ENCODE data around the gene STRBP.
"Not testable (repeated sequence)": the region's sequence is repeated elsewhere in the genome, so short reads cannot be mapped to it uniquely, and the experiment has no call there.

The STRBP gene

GRCh38 chr9:123283455-123283854 lies 15.1 kb upstream of the STRBP start:
- TF ChIP-seq, protein P1, sequence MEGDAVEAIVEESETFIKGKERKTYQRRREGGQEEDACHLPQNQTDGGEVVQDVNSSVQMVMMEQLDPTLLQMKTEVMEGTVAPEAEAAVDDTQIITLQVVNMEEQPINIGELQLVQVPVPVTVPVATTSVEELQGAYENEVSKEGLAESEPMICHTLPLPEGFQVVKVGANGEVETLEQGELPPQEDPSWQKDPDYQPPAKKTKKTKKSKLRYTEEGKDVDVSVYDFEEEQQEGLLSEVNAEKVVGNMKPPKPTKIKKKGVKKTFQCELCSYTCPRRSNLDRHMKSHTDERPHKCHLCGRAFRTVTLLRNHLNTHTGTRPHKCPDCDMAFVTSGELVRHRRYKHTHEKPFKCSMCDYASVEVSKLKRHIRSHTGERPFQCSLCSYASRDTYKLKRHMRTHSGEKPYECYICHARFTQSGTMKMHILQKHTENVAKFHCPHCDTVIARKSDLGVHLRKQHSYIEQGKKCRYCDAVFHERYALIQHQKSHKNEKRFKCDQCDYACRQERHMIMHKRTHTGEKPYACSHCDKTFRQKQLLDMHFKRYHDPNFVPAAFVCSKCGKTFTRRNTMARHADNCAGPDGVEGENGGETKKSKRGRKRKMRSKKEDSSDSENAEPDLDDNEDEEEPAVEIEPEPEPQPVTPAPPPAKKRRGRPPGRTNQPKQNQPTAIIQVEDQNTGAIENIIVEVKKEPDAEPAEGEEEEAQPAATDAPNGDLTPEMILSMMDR (conservative IDR thresholded peaks at IDR 0.05; ENCODE audit: low read depth, low read length), result no peak
- no peak overlapping the region for H3K4me3 ChIP-seq (ENCODE audit: low read length)
- DNase-seq (ENCODE audit: low read depth), result no peak

GRCh38 chr9:123283048-123283408 lies 14.6 kb upstream of the STRBP start:
- no peak for DNase-seq (ENCODE audit: low read depth)
- H3K4me3 ChIP-seq (ENCODE audit: low read length), result no peak overlapping the region
- TF ChIP-seq, protein P1 (conservative IDR thresholded peaks at IDR 0.05; ENCODE audit: low read depth, low read length), result no peak

GRCh38 chr9:123282362-123283047 lies 14.1 kb upstream of the STRBP start:
- H3K4me3 ChIP-seq (ENCODE audit: low read length), result no peak overlapping the region
- TF ChIP-seq, protein P1 (conservative IDR thresholded peaks at IDR 0.05; ENCODE audit: low read depth, low read length), result no peak
- no peak for DNase-seq (ENCODE audit: low read depth)

DNA sequence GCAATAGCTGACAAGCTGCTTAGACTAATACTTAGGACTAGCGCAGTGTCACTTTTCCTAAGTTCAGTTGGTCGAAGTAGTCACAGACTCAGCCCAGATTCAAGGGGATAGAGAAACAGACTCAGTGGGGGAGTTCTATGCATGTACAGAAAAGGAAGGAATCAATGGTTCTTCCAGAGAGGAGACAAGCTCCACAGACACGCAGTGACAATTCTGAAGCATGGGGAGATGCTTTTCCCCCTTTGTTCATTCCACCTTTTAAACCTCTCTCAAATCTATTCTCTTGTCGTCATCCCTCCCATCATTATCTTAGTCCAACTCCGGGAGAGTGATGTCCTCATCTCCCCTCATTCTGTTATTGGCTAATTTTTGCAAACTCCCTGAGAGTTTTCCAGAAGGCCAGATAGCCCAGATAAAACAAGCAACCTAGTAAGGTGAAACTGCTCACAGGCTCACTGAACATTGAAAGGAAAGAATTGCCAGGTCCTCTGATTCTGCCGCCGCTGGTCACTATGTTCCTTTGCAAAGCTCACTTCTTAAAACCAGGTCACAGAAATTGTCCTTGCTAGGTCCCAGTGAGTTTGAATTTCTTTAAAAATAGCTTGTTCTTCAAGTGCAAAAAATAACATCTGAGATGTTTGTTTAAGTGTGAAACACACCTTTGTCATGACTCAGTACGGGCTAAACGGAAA lies 13.4 kb upstream of the STRBP start:
- no peak for DNase-seq (ENCODE audit: low read depth)

GRCh38 chr9:123278879-123279493 lies 10.6 kb upstream of the STRBP start:
- DNase-seq (ENCODE audit: low read depth); H3K4me3 ChIP-seq (ENCODE audit: low read length): not testable (repeated sequence)

More for the DNA sequence above, 13.4 kb upstream of the STRBP start:
- TF ChIP-seq, protein P1 (conservative IDR thresholded peaks at IDR 0.05; ENCODE audit: low read depth, low read length), result no peak
- no peak overlapping the region for H3K4me3 ChIP-seq (ENCODE audit: low read length)

DNA sequence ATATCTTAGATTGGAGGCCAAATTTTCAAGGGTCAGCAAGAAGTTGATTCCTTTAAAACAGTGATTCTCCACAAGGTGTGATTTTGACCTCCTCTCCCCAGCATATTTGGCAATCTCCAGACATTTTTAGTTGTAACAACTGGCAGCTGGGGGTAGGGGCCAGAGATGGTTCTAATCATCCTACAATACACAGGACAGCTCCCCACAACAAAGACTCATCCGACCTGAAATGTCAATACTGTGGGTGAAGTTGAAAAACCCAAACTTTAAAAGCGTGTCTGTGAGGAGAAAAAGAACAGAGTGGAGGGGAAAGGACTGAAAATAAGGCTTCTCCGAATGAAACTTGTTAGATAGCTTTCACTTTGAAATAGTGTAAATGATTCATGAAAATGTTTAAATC lies 10.0 kb upstream of the STRBP start:
- no peak for DNase-seq (ENCODE audit: low read depth)
- H3K4me3 ChIP-seq (ENCODE audit: low read length), result no peak overlapping the region
- TF ChIP-seq, protein P1 (conservative IDR thresholded peaks at IDR 0.05; ENCODE audit: low read depth, low read length), result no peak

DNA sequence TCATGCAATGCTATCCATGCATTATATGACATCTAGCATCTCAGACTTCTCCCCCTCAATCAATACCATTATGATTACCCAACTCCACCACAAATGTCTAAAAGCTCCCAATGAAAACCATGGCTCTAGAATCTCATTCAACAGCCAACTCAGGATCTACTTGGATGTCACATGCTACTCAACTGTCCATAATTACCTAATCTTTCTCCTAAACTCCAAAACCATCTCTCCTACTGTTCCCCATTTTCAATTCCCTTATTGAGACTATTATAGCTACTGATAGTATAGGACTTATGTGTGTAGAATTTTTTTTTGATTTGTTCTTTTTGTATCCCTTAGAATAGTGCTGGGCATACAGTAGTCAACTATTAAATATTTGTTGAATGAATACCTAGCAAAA lies 8.2 kb upstream of the STRBP start:
- TF ChIP-seq, protein P1 (conservative IDR thresholded peaks at IDR 0.05; ENCODE audit: low read depth, low read length), result no peak
- DNase-seq (ENCODE audit: low read depth), result no peak
- H3K4me3 ChIP-seq (ENCODE audit: low read length), result no peak overlapping the region

GRCh38 chr9:123271133-123271532 lies 2.7 kb upstream of the STRBP start:
- not testable (repeated sequence) for DNase-seq (ENCODE audit: low read depth); H3K4me3 ChIP-seq (ENCODE audit: low read length)

Data from retinal pigment epithelial cell (primary cell).